ENCODE data around the gene CD93.

DNA sequence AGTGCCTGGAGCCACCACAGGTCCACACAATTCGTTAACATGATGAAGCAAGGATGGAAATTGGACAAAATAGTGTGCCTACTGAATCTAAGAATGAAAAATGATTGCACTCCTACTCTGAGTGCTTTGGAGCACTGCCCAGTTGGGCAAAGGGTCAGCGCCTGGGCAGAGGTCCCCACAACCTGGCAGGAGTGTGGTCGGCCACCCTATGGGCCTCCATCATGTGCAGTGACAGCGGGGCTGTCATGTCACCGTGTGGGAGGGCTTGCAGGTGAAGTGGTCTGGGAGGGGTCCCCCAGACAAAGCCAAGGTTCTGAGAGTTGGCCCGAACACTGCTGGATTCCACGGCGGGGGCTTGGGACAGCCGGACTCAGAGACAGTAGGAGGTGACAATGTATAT, 36.2 kb upstream of the CD93 start:
- TF ChIP-seq, protein P1, sequence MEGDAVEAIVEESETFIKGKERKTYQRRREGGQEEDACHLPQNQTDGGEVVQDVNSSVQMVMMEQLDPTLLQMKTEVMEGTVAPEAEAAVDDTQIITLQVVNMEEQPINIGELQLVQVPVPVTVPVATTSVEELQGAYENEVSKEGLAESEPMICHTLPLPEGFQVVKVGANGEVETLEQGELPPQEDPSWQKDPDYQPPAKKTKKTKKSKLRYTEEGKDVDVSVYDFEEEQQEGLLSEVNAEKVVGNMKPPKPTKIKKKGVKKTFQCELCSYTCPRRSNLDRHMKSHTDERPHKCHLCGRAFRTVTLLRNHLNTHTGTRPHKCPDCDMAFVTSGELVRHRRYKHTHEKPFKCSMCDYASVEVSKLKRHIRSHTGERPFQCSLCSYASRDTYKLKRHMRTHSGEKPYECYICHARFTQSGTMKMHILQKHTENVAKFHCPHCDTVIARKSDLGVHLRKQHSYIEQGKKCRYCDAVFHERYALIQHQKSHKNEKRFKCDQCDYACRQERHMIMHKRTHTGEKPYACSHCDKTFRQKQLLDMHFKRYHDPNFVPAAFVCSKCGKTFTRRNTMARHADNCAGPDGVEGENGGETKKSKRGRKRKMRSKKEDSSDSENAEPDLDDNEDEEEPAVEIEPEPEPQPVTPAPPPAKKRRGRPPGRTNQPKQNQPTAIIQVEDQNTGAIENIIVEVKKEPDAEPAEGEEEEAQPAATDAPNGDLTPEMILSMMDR (IDR thresholded peaks at IDR 0.05; ENCODE audit: low read depth, low read length): no peak
- no peak for TF ChIP-seq EZH2phosphoT487 (IDR thresholded peaks at IDR 0.05; ENCODE audit: low read depth)

Data from OCI-LY3 (cell line).